Neuronal stem cell (in vitro differentiated cells): ENCODE measurements around the gene NRXN3.

ENCODE experiments used
- DNase-seq: peaks from one replicate; pipeline ENCODE4 v3.0.0-alpha.2; 2013; ENCODE audit warnings: low spot score
- H2AFZ ChIP-seq: one replicate; pipeline ENCODE4 v1.6.1; 2013; ENCODE audit warnings: mild to moderate bottlenecking, low read length, inconsistent platforms
- H2AK5ac ChIP-seq: 2 replicates; pipeline ENCODE4 v1.6.1; 2013; ENCODE audit warnings: low read depth, mild to moderate bottlenecking, inconsistent platforms, low read length, moderate library complexity, mixed read lengths
- H2BK120ac ChIP-seq: 2 replicates; pipeline ENCODE4 v1.6.1; 2013; ENCODE audit warnings: low read depth, mild to moderate bottlenecking, inconsistent platforms, low read length, moderate library complexity, mixed read lengths
- H2BK12ac ChIP-seq: one replicate; pipeline ENCODE4 v1.6.1; 2013; ENCODE audit warnings: low read length, inconsistent platforms
- H2BK15ac ChIP-seq: 2 replicates; pipeline ENCODE4 v1.6.1; 2013; ENCODE audit warnings: mild to moderate bottlenecking, low read length, inconsistent platforms, mixed read lengths
- H2BK5ac ChIP-seq: one replicate; pipeline ENCODE4 v1.6.1; 2013; ENCODE audit warnings: inconsistent platforms, mild to moderate bottlenecking, low read length, moderate library complexity
- H3K14ac ChIP-seq: one replicate; pipeline ENCODE4 v1.6.1; 2013; ENCODE audit warnings: low read length, inconsistent platforms
- H3K18ac ChIP-seq: 2 replicates; pipeline ENCODE4 v1.6.1; 2013; ENCODE audit warnings: low read length, inconsistent platforms
- H3K23ac ChIP-seq: 2 replicates; pipeline ENCODE4 v1.6.1; 2013; ENCODE audit warnings: low read depth, mild to moderate bottlenecking, mixed read lengths, low read length, inconsistent platforms; ENCODE audit not compliant: poor library complexity
- H3K27ac ChIP-seq: replicated peaks from 3 replicates; pipeline ENCODE4 v1.5.1; 2013; ENCODE audit warnings: low read length, inconsistent platforms
- H3K27me3 ChIP-seq, 3 experiments: 2 replicates each; pipeline ENCODE4 v1.6.1; 2013; ENCODE audit warnings: low read length in 3 of 3, mild to moderate bottlenecking in 2 of 3, inconsistent platforms in 1 of 3, low read depth in 1 of 3, mixed read lengths in 1 of 3, moderate library complexity in 1 of 3; ENCODE audit not compliant: control insufficient read depth in 3 of 3, insufficient read depth in 3 of 3
- H3K36me3 ChIP-seq, 2 donors: replicated peaks in 1 of 2; 2 replicates each; pipeline ENCODE4 v1.6.1; 2013; ENCODE audit warnings: low read length in 2 of 2; ENCODE audit not compliant: control insufficient read depth in 2 of 2, insufficient read depth in 2 of 2
- H3K4ac ChIP-seq: 2 replicates; pipeline ENCODE4 v1.6.1; 2013; ENCODE audit warnings: inconsistent platforms, mild to moderate bottlenecking, low read length, moderate library complexity
- H3K4me1 ChIP-seq, 2 donors: 1 replicate in 1 of 2; 2 replicates in 1 of 2; pipeline ENCODE4 v1.6.1; 2013; ENCODE audit warnings: low read length in 2 of 2, low read depth in 1 of 2; ENCODE audit not compliant: control insufficient read depth in 2 of 2, insufficient read depth in 1 of 2
- H3K4me2 ChIP-seq: one replicate; pipeline ENCODE4 v1.6.1; 2013; ENCODE audit warnings: mild to moderate bottlenecking, low read length, inconsistent platforms; ENCODE audit not compliant: insufficient read depth, poor library complexity, severe bottlenecking
- H3K4me3 ChIP-seq, 2 donors: 2 replicates each; pipeline ENCODE4 v1.5.1; 2013; ENCODE audit warnings: low read length in 2 of 2, mild to moderate bottlenecking in 2 of 2, inconsistent platforms in 1 of 2, moderate library complexity in 1 of 2
- H3K79me1 ChIP-seq: one replicate; pipeline ENCODE4 v1.6.1; 2013; ENCODE audit warnings: low read depth, mild to moderate bottlenecking, inconsistent platforms, low read length, moderate library complexity
- H3K9ac ChIP-seq: one replicate; pipeline ENCODE4 v1.6.1; 2013; ENCODE audit warnings: mild to moderate bottlenecking, low read depth, low read length, inconsistent platforms; ENCODE audit not compliant: poor library complexity
- H3K9me3 ChIP-seq, 2 donors: replicated peaks in 1 of 2; 2 replicates each; pipeline versions ENCODE3 to v1.6.1; 2013; ENCODE audit warnings: low read length in 2 of 2, mild to moderate bottlenecking in 2 of 2, inconsistent platforms in 1 of 2, low read depth in 1 of 2, mixed read lengths in 1 of 2, moderate library complexity in 1 of 2; ENCODE audit not compliant: control insufficient read depth in 2 of 2, insufficient read depth in 1 of 2
- H4K8ac ChIP-seq: one replicate; pipeline ENCODE4 v1.6.1; 2013; ENCODE audit warnings: low read depth, mild to moderate bottlenecking, inconsistent platforms, low read length, moderate library complexity
- H4K91ac ChIP-seq: one replicate; pipeline ENCODE4 v1.6.1; 2013; ENCODE audit warnings: low read length, low read depth, mild to moderate bottlenecking, inconsistent platforms; ENCODE audit not compliant: poor library complexity
- WGBS, 2 donors: extraction: QIAGEN DNeasy Blood & Tissue Kit; methylation state at CpG; one replicate each; pipeline ENCODE4 v1.1.7; 2013; ENCODE audit warnings: missing lambda C conversion rate in 2 of 2, mixed read lengths in 1 of 2; ENCODE audit not compliant: insufficient read length in 2 of 2, insufficient replicate concordance in 1 of 2; ENCODE audit errors: extremely low coverage in 2 of 2; 5-methylcytosine and 5-hydroxymethylcytosine counted together

Gene NRXN3

GRCh38 chr14:79834868-79835267, 1664.7 kb downstream of the NRXN3 start:
- Histone ChIP-seq H3K79me1 (no peaks in the 10 kb centered on the region), H2BK12ac (no peak overlapping the region), H4K8ac (no peak overlapping the region), H3K27me3 (no peaks in the 10 kb centered on the region), H3K27ac (no peak overlapping the region), H3K4me1 (peaks cover 7 to 15% of the 10 kb centered on the region in 2 donors), H3K9me3 (no peaks in the 10 kb centered on the region), H2AFZ (no peak overlapping the region), H2BK15ac (no peak overlapping the region), H3K18ac (no peak overlapping the region), H3K4me2 (no peak overlapping the region), H2AK5ac (no peak overlapping the region), H4K91ac (no peak overlapping the region), H3K14ac (no peak overlapping the region), H3K23ac (no peak overlapping the region), H2BK5ac (no peak overlapping the region), H3K9ac (no peak overlapping the region), H2BK120ac (no peak overlapping the region), H3K4me3 (no peak overlapping the region), H3K36me3 (no peaks in the 10 kb centered on the region), H3K4ac (no peak overlapping the region)
- no peak for DNase-seq
- WGBS, 2 donors: 100% methylated on average over 3 of the region's 6 CpGs; no CpG with 5 or more reads in 1 of the 2 donors

GRCh38 chr14:79836577-79836976, 1666.4 kb downstream of the NRXN3 start:
- Histone ChIP-seq H3K4me1 (peaks cover 5 to 14% of the 10 kb centered on the region in 2 donors), H4K91ac (no peak overlapping the region), H3K4ac (no peak overlapping the region), H2AK5ac (no peak overlapping the region), H3K36me3 (no peaks in the 10 kb centered on the region), H2BK5ac (no peak overlapping the region), H3K9me3 (no peaks in the 10 kb centered on the region), H3K27me3 (no peaks in the 10 kb centered on the region), H3K14ac (no peak overlapping the region), H2BK120ac (no peak overlapping the region), H2BK15ac (no peak overlapping the region), H2AFZ (no peak overlapping the region), H3K27ac (no peak overlapping the region), H3K9ac (no peak overlapping the region), H3K23ac (no peak overlapping the region), H3K4me3 (no peak overlapping the region), H3K4me2 (no peak overlapping the region), H3K79me1 (no peaks in the 10 kb centered on the region), H2BK12ac (no peak overlapping the region), H4K8ac (no peak overlapping the region), H3K18ac (no peak overlapping the region)
- no CpG with 5 or more reads among the region's 1 CpG for WGBS, 2 donors
- no peak for DNase-seq

- Histone ChIP-seq H3K27me3 (no peaks in the 10 kb centered on the region), H4K91ac (no peak overlapping the region), H2BK12ac (no peak overlapping the region), H2BK15ac (no peak overlapping the region), H3K79me1 (no peaks in the 10 kb centered on the region), H2AK5ac (no peak overlapping the region), H3K27ac (no peak overlapping the region), H3K4me1 (peaks cover 3 to 14% of the 10 kb centered on the region in 2 donors), H3K4me2 (no peak overlapping the region), H3K4ac (no peak overlapping the region), H3K18ac (no peak overlapping the region), H4K8ac (no peak overlapping the region), H3K9ac (no peak overlapping the region), H3K4me3 (no peak overlapping the region), H3K36me3 (no peaks in the 10 kb centered on the region), H2AFZ (no peak overlapping the region), H2BK120ac (no peak overlapping the region), H3K14ac (no peak overlapping the region), H3K9me3 (no peaks in the 10 kb centered on the region), H3K23ac (no peak overlapping the region), H2BK5ac (no peak overlapping the region)
- WGBS, 2 donors: no CpG with 5 or more reads among the region's 2 CpGs
- DNase-seq: no peak
These were observed 1667.5 kb downstream of the NRXN3 start for GRCh38 chr14:79837699-79838098.

GRCh38 chr14:79840103-79840502, 1669.9 kb downstream of the NRXN3 start:
- no peak overlapping the region for H3K27ac ChIP-seq
- H3K4me3 ChIP-seq: no peak overlapping the region
- H2BK15ac ChIP-seq: no peak overlapping the region
- no peaks in the 10 kb centered on the region for H3K36me3 ChIP-seq
- no peak overlapping the region for H3K4ac ChIP-seq
- no peak overlapping the region for H4K91ac ChIP-seq
- H3K23ac ChIP-seq: no peak overlapping the region
- H3K9ac ChIP-seq: no peak overlapping the region
- H3K4me2 ChIP-seq: no peak overlapping the region
- H3K27me3 ChIP-seq: no peaks in the 10 kb centered on the region
- no peak overlapping the region for H3K18ac ChIP-seq
- no peak overlapping the region for H2AFZ ChIP-seq
- no peak overlapping the region for H4K8ac ChIP-seq
- no peak overlapping the region for H2BK5ac ChIP-seq
- no peak for DNase-seq
- H2BK120ac ChIP-seq: no peak overlapping the region
- H3K79me1 ChIP-seq: no peaks in the 10 kb centered on the region
- no peak overlapping the region for H3K14ac ChIP-seq
- no peak overlapping the region for H2BK12ac ChIP-seq
- H2AK5ac ChIP-seq: no peak overlapping the region
- H3K9me3 ChIP-seq: no peaks in the 10 kb centered on the region
- H3K4me1 ChIP-seq: peaks cover 3 to 14% of the 10 kb centered on the region in 2 donors
